ENCODE measurements around the gene CLIC2.

The CLIC2 gene

DNA sequence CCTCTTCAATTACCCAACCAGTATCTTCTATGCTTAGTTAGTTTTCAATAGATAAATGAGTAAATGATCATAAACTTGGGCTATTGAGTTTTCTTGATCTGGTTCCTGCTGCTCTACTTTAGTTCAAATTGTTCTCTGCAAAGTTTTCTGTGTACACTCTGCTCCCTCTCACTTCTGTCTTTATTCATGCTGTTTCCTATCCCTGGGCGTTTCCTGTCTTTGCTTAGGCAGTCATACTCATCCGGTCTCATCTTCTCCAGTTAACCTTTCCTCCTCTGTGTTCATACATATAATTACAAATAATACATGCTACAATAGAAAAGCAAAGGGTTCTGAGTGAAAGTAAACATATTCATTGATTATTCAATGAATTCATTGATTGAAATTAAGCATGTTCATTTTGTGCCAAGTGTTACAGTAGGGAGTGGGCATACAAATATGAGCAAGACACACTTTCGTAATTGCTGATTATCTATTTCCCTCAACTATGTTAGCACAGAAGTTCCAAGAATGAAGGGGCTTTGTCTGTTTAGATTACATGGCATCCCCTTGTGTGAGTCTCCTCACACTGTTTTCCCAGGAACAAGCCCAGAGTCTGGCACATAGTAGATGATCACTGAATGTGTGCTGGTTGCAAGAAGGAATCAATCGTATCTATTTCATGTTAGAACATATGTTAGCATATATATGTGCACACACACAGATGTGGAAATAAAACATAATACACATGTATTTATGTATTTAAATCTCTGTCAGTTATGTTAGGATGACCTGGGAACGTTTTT, 71.3 kb downstream of the CLIC2 start:
- DNase-seq = no peak

DNA sequence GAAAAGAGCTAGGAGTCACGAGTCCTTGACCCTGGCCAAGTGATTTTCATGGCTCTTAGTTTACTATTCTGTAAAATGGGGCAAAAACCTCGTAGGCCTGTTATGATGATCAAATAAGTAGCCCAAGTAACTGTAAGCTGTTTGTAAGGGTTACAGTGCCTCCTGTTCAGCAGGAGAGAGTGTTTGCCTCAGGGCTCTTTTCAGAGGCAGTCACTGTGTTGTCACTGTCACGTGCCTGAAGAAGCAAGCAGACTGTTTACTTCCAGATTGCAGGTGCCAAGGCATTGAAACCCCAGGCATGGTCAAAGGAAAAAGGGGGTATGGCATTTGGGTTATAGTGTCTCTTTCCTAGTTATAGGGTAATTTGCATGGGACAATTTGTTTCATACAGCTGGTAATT, 74.7 kb downstream of the CLIC2 start:
- DNase-seq = no peak

DNA sequence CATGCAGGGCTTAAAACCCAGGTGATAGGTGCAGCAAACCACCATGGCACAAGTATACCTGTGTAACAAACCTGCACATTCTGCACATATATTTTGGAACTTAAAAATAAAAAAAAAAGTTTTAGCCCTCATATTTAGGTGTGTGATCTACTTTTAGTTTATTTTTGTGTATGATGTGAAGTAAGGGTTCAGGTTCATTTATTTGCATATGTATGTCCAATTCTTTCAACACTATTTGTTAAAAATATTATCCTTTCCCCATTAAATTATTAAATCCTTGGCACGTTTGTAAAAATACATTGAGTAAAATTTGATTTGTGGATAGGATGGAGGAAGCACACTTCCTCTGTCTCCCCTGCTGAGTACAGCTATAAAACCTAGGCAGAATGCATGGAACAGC, 83.0 kb downstream of the CLIC2 start:
- no peak for DNase-seq

DNA sequence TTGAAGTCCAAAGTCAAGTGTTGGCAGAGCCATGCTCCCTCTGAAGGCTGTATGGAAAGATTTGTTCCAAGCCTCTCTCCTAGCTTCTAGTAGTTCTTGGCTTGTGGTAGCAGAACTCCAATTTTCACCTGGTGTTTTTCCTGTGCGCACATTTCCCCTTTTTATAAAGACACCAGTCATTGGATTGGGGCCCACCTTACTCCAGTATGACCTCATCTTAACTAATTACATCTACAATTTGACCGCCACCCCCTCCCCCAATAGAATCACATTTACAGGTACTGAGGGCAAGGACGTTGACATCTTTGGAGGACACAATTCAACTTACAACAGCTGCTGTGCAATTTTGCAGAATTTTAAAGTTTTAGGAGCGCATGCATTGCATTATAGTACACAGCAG, 86.9 kb downstream of the CLIC2 start:
- DNase-seq = no peak

DNA sequence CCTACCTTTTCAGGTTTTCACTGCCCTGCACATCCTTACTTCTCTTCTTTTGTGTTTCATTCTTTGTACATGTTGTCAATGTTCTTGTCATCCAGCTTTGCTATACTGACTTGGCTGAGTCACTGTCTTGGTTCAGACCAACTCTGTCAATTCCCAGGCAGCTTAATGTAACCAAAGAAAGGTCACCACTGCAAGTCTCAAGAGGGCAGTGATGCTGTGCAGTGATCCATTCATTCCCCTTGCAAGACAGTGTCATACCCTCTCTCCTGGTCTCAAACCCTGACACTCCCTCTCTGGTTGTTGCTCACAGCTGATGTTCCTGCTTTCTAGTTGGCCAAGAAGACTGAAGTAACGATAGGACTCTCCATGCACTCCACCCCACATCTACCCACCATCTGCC, 87.7 kb downstream of the CLIC2 start:
- no peak for DNase-seq

DNA sequence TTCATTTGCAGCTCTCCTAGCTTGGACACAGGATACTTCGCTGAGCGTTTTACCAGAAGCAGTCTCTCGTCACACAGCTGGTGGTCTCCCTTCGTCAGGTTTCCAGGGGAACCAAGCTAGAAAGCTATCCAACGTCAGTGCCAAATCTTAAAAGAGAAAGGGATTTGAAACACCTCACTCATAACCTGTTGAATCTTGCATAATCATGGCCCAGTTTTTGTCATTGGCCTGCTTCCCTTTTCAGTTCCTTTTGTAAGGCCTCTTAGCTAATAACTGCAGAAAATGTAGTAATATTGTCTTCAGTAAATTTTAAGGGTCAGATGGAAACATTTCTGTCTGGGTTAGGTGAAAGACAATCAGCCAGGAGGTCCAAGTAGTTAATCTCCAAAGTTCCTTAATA, 92.1 kb downstream of the CLIC2 start:
- DNase-seq = no peak

DNA sequence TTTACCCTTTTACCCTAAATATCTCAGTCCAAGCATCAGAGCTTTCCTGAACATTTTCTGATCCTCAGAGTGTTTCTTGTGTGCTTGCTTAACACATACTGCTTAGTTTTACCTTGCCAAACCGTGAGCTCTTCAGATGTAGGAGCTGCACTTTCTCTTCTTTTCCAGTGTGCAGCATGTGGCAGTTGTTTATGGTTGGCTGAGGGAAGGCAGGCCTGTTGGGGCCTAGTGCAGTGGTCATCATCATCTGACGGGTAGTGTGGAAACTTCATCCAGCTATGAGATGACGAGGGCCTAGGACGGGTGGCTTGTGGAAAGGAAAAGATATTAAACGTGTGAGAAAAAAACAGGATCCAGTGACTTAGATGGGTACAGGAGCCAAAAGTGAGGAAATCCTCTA, 96.7 kb downstream of the CLIC2 start:
- DNase-seq = no peak

DNA sequence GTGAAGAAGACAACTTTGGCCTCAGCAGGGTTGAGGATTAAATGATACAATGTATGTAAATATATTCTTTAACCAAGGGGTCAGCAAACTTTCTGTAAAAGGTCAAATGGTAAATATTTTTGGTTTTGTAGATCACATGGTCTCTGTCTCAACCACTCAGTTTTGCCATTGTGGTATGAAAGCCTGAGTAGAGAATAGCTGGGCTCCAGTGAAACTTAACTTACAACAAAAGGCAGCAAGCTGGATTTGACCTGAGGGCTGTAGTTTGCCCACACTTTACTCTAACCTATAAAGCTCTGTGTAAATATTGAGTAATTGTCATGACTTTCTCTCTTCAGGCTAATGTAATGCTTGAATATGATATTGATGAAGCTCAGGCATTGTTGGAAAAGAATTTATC, 98.5 kb downstream of the CLIC2 start:
- no peak for DNase-seq

DNA sequence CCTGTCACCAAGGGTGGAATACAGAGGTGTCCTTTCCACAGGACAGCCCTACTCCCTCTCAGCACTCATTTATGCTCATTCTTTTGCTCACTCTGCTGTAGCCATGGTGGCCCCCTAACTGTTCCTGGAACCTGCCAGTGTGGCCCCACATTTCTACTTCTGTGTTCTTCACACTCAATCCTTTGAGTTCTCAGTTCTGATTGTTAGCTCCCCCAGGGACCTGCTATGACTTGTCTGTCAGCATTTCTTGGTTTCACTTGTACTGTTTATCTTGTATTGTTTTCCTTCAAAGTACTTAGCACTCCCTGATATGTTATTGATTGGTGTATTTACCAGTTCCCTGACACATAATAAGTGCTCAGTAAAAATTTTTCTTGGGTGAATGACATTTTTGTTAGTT, 103.3 kb downstream of the CLIC2 start:
- no peak for DNase-seq

All from activated T-cell treated with anti-CD3 and anti-CD28 coated beads for 4 hours (primary cell).